GM15510 (cell line): ENCODE data around the gene TBC1D3I.
"Not testable (repeated sequence)": the region's sequence is repeated elsewhere in the genome, so short reads cannot be mapped to it uniquely, and the experiment has no call there.

Experiments
- POLR2A ChIP-seq: IDR thresholded peaks from 3 replicates; pipeline ENCODE4 v1.6.1; 2011; ENCODE audit warnings: borderline replicate concordance; ENCODE audit not compliant: insufficient read length; ENCODE audit errors: extremely low read depth

The TBC1D3I gene

DNA sequence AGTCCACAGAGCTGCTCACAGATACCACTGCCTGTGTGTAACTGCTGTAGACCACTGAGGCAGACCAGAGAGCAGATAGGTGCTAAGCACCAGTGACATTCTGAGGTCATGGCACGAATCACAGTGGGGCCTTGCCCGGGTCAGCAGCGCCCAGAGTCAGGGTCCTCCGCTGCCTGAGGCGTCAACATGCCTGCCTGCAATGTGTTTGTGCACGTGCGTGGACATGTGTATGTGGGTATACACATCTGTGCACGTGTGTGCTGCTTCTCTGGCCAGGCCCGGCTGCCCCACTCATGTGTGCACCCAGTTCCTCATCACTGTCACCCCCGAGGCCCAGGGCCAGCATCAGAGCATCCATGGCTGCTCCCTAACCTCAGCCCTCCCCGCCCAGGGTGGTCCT, at the start of gene TBC1D3I:
Gene TBC1D3I (minus strand): TSS at position 101 of the 400 bp plus-strand sequence. CDS start 1,585 bp downstream, outside the sequence.
- not testable (repeated sequence) for TF ChIP-seq POLR2A

DNA sequence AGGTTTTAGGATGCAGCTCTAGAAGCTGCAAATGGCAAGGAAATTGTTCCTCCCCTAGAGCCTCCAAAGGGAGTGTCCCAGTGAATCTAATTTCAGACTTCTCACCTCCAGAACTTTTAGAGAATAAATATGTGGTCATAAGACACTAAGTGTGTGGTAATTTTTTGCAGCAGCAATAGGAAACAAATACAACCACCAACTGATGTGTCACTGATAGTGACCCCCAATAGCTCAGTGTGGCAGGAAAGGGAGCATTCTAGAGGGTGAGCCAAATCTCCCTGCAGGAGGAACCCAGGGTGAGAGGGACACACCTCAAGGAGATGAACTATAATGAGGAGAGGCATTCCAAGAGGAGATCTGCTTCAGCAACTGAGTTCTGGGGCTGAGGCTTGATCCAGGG, 49.5 kb downstream of the TBC1D3I start:
- no peak for TF ChIP-seq POLR2A

DNA sequence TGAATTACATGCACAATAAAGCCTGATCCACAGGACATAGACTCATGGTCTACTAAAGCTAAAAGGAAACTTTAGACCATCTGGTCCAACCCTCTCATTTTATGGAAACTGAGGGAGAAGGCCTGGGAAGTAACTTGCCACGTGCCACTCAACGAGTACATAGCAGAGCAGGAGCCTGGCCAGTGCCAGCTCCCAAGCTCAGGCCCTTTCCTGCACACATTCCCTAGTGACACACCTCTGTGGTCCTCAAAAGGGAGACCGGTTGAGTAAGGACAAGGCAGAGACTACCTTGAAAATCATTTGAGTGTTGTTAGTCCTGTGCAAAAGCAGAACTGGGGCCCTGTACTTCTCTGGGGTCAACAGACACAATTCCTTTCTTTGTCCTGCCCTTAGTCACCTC, 50.7 kb downstream of the TBC1D3I start:
- no peak for TF ChIP-seq POLR2A

DNA sequence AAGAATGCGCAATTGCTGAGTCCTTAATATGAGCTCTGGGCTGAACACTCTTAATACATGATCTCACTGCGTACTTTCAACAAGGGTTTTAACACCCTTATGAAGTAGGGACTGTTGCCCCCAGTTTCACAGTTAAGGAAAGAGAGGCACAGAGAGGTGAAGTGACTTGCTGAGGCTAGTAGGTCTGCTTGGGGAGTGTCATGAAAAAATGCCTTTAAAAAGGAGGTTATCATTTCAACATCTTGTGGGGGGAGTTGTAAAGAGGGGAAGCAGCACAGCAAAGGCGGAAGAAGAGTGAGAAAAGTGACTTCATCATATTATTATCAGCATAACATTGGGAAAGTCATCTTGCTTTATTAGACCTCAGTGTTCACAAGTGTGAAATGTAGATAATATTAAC, 51.4 kb downstream of the TBC1D3I start:
- no peak for TF ChIP-seq POLR2A

DNA sequence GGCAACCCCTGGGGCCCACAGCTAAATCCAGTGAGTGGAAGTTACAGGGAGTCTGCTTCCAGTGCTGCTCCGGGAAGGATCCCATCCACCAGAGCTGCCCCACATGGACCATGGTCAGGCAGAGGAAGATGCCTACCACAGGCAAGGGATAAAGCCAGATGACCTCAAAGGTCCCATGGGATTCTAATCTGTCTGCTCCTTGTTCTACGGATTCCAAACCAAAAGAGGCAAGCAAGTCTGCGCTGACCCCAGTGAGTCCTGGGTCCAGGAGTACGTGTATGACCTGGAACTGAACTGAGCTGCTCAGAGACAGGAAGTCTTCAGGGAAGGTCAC, 52.1 kb downstream of the TBC1D3I start:
- peak; percentile 7 for TF ChIP-seq POLR2A

DNA sequence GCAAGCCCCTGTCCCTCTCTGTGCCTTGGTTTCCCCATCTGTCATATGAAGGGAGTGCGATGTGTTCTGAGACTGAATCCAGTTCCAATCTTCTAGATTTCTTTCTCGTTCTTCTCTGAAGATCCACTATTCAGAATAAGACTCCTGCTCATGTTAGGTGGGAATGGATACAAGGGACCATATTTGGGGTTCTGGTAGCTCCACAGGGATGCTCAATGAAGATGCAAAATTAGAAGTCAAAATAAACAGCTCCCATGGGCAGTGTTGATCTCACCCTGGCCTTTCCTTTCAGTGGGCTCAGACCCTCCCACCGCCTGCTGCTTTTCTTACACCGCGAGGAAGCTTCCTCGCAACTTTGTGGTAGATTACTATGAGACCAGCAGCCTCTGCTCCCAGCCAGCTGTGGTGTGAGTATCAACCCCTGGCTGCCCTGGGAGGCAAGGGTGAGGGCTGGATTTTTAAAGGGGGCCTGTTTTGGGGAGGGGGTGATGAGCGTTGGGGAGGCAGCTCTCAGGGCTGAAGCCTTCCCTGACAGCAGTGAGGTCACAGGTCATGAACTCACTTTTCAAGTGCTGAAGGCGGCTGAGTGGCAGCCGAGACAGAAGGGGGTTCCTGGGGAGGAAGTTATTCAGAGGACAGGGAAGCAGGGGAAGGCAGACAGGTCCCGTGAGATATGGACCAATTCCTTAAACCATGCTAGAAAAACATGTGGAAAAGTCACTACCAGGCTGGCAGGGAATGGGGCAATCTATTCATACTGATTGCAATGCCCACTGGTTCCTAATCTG, 52.7 kb downstream of the TBC1D3I start:
- peak; percentile 10 for TF ChIP-seq POLR2A

DNA sequence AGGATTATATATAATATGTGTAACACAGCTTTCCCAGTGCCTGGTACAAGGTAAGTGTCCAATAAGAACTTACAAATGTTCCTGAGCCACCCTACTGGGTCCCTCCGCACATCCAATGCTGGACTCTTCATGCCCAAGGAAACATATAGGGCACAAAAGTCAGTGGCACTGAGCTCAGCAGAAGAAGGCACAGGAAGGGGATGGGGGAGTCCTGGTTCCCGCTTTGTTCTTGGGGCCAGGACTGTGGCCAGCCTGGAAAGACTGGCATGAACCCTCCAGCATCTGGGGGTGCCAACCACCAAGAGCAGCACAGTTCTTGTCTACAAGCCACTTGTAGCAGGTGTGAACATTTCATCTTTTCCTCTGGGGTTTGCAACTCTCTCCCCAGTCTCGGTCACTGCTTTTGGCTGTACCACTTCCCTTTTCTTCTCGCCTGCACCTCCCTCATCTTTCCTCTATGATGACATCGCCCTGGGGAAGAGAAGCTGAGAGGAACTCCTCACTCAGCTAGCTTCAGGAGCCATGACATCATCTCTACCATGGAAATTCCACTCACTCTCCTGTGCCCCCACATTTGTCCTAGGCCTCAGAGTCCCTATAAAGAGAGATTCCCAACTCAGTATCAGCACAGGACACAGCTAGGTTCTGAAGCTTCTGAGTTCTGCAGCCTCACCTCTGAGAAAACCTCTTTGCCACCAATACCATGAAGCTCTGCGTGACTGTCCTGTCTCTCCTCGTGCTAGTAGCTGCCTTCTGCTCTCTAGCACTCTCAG, 53.7 kb downstream of the TBC1D3I start, which contains the start of gene CCL4L2:
Gene CCL4L2 (plus strand): TSS at position 625 of the 773 bp plus-strand sequence.
- TF ChIP-seq POLR2A: not testable (repeated sequence)

DNA sequence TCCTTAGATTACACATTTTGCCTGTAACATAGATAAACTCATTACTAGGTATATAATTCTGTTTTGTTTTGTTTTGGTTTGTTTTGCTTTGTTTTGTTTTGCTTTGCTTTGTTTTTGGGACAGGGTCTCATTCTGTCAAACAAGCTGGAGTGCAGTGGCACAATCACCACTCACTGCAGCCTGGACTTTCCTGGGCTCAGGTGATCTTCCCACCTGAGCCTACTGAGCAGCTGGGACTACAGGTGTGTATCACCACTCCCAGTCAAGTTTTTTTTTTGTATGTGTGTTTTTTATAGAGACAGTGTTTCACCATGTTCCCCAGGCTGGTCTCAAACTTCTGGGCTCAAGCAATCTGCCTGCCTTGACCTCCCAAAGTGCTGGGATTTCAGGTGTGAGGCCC, 54.8 kb downstream of the TBC1D3I start:
- TF ChIP-seq POLR2A: no peak

DNA sequence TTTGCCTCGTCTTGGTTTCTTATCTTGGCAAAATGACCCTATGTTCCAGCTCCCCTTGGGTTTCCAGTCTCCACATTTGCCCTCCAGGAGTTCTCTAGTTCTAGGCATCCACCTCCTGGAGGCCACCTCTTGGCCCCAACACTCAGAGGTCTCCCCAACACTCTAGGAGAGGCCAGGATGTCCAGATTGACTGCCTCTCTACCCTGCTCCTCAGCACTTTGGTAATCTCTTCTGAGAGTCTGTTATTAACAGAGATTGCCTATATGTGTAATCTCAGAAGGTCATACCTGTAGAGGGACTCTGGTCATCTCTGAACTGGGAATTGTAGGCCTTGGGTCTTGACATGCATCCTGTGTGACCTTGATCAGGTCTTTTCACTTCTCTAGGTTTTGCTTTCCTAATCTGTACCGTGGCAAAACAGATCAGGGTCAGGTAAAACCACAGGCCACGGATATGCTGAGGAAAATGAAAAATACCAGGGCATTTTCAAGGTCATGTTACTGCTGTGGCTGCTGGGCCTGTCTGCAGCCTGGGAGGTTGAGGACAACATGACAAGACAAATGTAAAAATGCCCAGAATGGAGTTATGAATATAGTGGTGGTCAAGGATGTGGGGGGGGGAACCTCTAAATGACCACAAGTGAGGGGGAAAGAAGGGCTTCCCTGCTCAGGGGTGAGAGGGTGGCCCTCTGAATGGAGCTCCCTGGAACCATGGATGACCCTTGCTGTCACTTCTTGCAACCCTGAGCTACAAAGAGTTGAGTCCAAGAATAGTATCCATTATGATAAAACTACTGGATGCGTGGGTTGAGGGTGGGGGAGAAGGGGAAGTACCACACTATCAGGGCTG, 58.5 kb downstream of the TBC1D3I start:
- no peak for TF ChIP-seq POLR2A

DNA sequence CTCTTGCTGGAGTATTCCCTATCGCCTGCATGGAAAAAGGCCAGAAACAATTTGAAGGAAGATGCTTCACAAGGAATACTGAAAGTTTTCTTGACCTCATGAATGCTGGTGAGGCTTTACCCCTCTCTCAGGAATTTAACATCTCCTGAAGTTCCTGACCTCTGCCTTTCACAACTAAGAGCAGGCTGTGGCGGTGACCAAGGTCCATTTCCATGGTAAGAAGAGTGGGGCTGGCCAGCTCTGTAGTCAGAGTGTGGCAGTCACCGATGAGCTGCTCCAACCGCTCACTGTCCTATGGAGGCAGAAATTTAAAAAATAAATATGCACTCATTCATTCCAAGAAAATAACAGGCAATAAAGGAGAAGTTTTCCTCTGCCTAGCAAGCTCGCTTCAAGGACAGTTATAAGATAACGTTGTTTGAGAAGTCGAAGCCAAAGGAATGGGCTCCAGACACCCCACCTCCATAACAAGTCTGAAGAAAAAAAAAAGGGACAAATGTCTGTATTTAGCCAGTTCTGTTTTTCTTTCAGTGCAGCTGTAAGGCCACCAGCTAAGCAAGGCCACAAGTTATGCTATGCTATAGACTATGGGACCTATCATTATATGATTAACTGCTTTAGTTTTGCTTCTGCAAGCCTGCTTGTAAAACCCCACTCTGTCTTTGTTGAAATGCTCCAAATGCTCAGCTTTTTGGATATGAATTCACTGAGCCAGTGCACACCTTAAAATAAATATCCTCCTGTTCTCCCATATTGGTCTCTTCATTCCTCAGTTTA, 59.5 kb downstream of the TBC1D3I start:
- no peak for TF ChIP-seq POLR2A
